DND-41 (cell line): ENCODE results near the gene CALCR.

Experiments
- EZH2 ChIP-seq: IDR thresholded peaks from 3 replicates; pipeline ENCODE4 v1.6.1; 2012; ENCODE audit warnings: borderline replicate concordance, low read depth, mild to moderate bottlenecking, moderate library complexity, low read length, inconsistent platforms; ENCODE audit not compliant: severe bottlenecking
- TF ChIP-seq, protein P1 (sequence below): IDR thresholded peaks from 2 replicates; pipeline ENCODE4 v1.5.1; 2012; ENCODE audit warnings: borderline replicate concordance, low read length, moderate library complexity, mild to moderate bottlenecking; ENCODE audit not compliant: poor library complexity, severe bottlenecking; ENCODE audit errors: extremely low read depth

DNA sequence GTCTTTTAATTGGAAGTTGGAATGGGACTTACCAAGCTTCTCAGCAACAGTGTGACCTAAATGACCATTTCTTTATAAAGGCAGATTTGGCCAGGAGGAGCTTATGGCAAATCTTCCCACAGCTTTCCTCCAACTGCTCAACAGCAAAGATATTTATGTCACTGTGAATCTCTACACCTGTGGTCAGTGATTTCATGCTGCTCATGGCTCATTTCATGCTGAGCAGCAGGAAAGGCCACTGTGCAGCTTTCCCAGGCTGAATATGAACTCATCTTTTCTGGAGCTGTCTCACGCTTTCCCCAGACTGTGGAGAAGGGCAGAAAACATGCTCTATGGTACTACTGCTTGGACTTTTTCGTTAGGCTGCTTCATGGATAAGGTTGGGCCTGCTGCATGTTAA is 29.8 kb downstream of the CALCR start:
- TF ChIP-seq, protein P1, sequence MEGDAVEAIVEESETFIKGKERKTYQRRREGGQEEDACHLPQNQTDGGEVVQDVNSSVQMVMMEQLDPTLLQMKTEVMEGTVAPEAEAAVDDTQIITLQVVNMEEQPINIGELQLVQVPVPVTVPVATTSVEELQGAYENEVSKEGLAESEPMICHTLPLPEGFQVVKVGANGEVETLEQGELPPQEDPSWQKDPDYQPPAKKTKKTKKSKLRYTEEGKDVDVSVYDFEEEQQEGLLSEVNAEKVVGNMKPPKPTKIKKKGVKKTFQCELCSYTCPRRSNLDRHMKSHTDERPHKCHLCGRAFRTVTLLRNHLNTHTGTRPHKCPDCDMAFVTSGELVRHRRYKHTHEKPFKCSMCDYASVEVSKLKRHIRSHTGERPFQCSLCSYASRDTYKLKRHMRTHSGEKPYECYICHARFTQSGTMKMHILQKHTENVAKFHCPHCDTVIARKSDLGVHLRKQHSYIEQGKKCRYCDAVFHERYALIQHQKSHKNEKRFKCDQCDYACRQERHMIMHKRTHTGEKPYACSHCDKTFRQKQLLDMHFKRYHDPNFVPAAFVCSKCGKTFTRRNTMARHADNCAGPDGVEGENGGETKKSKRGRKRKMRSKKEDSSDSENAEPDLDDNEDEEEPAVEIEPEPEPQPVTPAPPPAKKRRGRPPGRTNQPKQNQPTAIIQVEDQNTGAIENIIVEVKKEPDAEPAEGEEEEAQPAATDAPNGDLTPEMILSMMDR = no peak
- no peak for TF ChIP-seq EZH2
